ENCODE measurements around the gene BTNL9.

GRCh38 chr5:181056431-181056830 is 16.4 kb downstream of the BTNL9 start:
- TF ChIP-seq, protein P1, sequence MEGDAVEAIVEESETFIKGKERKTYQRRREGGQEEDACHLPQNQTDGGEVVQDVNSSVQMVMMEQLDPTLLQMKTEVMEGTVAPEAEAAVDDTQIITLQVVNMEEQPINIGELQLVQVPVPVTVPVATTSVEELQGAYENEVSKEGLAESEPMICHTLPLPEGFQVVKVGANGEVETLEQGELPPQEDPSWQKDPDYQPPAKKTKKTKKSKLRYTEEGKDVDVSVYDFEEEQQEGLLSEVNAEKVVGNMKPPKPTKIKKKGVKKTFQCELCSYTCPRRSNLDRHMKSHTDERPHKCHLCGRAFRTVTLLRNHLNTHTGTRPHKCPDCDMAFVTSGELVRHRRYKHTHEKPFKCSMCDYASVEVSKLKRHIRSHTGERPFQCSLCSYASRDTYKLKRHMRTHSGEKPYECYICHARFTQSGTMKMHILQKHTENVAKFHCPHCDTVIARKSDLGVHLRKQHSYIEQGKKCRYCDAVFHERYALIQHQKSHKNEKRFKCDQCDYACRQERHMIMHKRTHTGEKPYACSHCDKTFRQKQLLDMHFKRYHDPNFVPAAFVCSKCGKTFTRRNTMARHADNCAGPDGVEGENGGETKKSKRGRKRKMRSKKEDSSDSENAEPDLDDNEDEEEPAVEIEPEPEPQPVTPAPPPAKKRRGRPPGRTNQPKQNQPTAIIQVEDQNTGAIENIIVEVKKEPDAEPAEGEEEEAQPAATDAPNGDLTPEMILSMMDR (conservative IDR thresholded peaks at IDR 0.05 in 1 of 2, IDR thresholded peaks at IDR 0.05 in 1 of 2; ENCODE audit: extremely low read depth in 1 of 2, insufficient read depth in 1 of 2, low read depth in 1 of 2, low read length in 2 of 2) = no peak
- TF ChIP-seq EZH2 (IDR thresholded peaks at IDR 0.05; ENCODE audit: borderline replicate concordance, low read length) = no peak
